ENCODE data around the gene GTF2IRD1.
"Not testable (repeated sequence)": the region's sequence is repeated elsewhere in the genome, so short reads cannot be mapped to it uniquely, and the experiment has no call there.

Gene GTF2IRD1

DNA sequence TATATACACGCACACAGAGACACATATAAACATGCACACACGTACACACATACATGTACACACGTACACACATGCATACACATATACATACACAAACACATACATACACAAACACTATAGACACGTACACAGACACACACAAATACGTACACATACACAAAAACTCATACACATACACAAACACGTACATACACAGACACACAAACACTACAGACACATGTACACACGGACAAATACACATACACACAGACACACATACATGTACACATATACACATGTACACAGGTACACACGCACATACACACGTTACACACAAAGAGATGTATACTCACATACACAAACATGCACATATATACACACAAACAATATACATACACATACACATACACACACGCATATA, 35.2 kb upstream of the GTF2IRD1 start:
- no peak overlapping the region for H3K4me3 Mint-ChIP-seq
- no peaks in the 10 kb centered on the region for H3K9me3 Mint-ChIP-seq
- DNase-seq: no peak
- H3K36me3 Mint-ChIP-seq (ENCODE audit: low read depth): no peaks in the 10 kb centered on the region
- H3K4me1 Mint-ChIP-seq (ENCODE audit: low read depth): no peaks in the 10 kb centered on the region
- no peaks in the 10 kb centered on the region for H3K27me3 Mint-ChIP-seq
- H3K27ac Mint-ChIP-seq: no peak overlapping the region

DNA sequence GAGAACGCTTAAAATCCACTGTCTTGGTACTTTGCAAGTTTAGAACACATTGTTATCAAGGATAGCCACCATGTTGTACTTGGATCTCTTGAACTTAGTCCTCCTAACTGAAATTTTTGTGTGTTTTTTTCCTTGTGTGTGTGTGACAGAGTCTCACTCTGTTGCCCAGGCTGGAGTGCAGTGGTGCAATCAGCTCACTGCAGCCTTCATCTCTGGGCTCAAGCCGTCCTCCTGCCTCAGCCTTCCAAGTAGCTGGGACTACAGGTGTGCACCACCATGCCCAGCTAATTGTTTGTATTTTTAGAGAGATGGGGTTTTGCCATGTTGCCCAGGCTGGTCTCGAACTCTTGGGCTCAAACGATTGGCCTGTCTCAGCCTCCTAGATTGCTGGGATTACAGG, 34.5 kb upstream of the GTF2IRD1 start:
- not testable (repeated sequence) for H3K4me3 Mint-ChIP-seq; H3K4me1 Mint-ChIP-seq (ENCODE audit: low read depth); H3K9me3 Mint-ChIP-seq; H3K36me3 Mint-ChIP-seq (ENCODE audit: low read depth); H3K27ac Mint-ChIP-seq; H3K27me3 Mint-ChIP-seq; DNase-seq

DNA sequence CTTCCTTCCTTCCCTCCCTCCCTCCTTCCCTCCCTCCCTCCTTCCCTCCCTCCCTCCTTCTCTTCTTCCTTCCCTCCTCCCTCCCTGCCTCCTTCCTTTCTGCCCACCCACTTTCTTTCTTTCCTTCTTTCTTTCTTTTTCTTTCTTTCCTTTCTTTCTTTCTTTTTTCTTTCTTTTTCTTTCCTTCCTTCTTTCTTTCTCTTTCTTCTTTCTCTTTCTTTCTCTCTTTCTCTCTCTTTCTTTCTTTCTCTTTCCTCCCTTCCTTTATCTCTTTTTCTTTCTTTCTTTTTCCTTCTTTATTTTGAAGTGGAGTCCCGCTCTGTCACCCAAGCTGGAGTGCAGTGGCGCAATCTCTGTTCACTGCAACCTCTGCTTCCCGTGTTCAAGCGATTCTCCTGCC, 33.7 kb upstream of the GTF2IRD1 start:
- H3K36me3 Mint-ChIP-seq (ENCODE audit: low read depth): no peaks in the 10 kb centered on the region
- H3K27ac Mint-ChIP-seq: no peak overlapping the region
- H3K27me3 Mint-ChIP-seq: no peaks in the 10 kb centered on the region
- H3K4me3 Mint-ChIP-seq: no peak overlapping the region
- no peaks in the 10 kb centered on the region for H3K4me1 Mint-ChIP-seq (ENCODE audit: low read depth)
- no peak for DNase-seq
- no peaks in the 10 kb centered on the region for H3K9me3 Mint-ChIP-seq

DNA sequence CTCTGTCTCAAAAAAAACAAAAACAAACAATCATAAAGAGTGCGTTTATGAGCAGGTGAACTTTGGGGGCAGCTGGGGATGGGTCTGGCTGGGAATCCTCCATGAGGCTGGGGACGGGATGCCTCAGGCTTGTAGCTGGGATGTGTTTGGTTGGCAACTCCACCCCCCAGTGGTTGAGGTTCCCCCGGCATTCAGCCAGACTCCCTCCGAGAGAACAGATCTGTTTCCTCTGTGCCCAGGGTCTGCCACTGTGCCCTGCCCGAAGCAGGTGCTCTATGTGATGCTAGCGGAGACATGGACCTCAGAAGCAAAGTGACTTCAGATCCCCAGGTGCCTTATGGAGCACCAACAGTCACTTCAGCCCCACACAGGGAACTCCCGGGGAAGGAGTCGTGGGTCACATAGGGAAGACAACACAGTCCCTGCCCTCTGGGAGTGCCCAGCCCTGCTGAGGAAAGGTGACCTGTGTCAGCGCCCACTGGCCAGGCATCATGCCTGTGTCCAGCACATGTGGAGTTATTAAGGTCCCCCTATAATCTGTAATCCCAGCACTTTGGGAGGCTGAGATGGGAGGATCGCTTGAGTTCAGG, 29.3 kb upstream of the GTF2IRD1 start:
- Mint-ChIP-seq H3K9me3 (no peaks in the 10 kb centered on the region), H3K27me3 (no peaks in the 10 kb centered on the region), H3K27ac (no peak overlapping the region), H3K4me1 (ENCODE audit: low read depth) (no peaks in the 10 kb centered on the region), H3K4me3 (no peak overlapping the region), H3K36me3 (ENCODE audit: low read depth) (no peaks in the 10 kb centered on the region)
- no peak for DNase-seq

DNA sequence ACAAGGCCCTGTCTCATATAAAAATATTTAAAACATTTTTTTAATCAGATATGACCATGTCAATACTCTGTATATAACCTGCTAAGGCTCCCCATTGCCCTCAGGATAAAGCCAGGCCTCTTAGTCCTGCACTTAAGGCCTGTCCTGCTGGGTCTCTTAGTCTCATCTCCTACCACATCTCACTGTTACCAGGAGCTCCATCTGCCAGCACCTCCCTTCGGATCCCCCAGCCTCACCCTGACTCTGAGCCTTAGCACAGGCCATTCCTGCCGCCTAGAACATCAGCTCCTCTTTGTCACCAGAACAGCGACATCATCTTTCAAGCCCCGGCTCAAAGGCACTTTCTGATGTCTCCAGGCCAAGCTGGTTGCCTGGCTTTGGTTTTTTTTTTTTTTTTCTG, 25.7 kb upstream of the GTF2IRD1 start:
- H3K9me3 Mint-ChIP-seq: no peaks in the 10 kb centered on the region
- H3K4me1 Mint-ChIP-seq (ENCODE audit: low read depth): no peaks in the 10 kb centered on the region
- no peak overlapping the region for H3K4me3 Mint-ChIP-seq
- H3K27me3 Mint-ChIP-seq: no peaks in the 10 kb centered on the region
- no peak for DNase-seq
- no peak overlapping the region for H3K27ac Mint-ChIP-seq
- no peaks in the 10 kb centered on the region for H3K36me3 Mint-ChIP-seq (ENCODE audit: low read depth)

DNA sequence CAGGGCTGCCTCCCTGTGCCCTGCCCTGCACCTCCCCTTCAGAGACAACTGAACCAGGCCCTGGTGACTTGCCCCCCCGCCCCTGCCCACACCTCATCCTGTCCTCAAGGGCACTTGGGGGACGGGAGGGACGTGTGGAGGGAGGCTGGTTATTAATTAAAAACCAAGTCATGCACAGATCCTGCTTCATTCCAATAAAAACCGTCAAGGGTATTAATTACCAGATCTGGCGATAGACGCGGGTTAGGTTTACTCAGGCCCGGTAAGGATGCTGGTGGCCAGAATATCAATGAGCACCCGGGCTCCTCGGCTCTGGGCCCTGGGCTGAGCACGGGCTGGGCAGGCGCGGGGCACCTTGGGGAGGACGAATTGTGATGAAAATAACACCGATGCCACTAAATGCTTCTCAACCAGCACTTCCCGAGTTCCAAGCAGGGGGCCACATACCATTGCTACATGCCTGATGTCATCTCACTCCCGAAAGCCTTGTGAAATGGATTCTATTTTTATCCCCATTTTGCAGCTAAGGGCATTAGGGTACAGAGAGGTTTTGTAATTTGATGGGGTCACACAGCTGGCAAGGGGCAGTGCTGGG, 24.5 kb upstream of the GTF2IRD1 start:
- H3K4me3 Mint-ChIP-seq: no peak overlapping the region
- no peaks in the 10 kb centered on the region for H3K9me3 Mint-ChIP-seq
- no peak overlapping the region for H3K27ac Mint-ChIP-seq
- DNase-seq: no peak
- no peaks in the 10 kb centered on the region for H3K4me1 Mint-ChIP-seq (ENCODE audit: low read depth)
- H3K27me3 Mint-ChIP-seq: no peaks in the 10 kb centered on the region
- no peaks in the 10 kb centered on the region for H3K36me3 Mint-ChIP-seq (ENCODE audit: low read depth)

DNA sequence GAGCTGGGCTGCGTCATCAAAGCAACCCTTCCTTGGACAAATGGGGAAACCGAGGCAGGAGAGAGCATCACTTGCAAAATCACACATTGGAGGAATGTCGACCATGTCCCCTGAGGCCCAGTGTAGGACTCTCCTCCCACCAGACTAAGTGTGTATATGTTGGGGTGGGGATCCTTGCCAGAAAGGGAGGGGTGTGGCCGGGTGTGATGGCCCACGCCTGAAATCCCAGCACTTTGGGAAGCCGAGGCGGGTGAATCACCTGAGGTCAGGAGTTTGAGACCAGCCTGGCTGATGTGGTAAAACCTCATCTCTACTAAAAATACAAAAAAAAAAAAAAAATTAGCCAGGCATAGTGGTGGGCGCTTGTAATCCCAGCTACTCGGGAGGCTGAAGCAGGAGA, 23.3 kb upstream of the GTF2IRD1 start:
- DNase-seq; H3K27me3 Mint-ChIP-seq; H3K4me1 Mint-ChIP-seq (ENCODE audit: low read depth); H3K4me3 Mint-ChIP-seq; H3K9me3 Mint-ChIP-seq; H3K36me3 Mint-ChIP-seq (ENCODE audit: low read depth); H3K27ac Mint-ChIP-seq: not testable (repeated sequence)

DNA sequence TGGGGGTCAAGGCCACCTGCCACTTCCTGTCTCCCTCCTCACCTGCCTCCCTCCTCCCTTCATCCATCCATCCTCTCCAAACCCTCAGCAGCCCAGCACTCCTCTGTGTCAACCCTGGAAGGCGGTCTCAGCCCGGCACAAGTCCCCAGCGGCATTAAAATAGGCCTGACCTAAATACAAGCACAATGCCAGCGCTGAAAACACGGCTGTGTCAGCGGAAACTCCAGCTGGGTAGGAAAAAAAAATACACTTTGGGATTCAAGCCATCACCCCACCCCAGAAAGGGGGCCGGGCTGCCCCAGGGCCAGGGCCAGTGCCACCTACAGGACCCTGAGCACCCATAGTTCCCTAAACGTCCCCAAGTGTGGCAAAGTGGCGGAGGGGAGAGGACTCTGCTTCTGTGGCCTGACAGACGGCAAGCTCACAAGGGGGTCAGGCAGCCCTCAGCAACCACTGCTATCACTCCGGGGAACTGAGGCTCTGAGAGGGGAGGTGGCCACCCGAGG, 22.7 kb upstream of the GTF2IRD1 start:
- Mint-ChIP-seq H3K27ac (no peak overlapping the region), H3K27me3 (no peaks in the 10 kb centered on the region), H3K4me1 (ENCODE audit: low read depth) (no peaks in the 10 kb centered on the region), H3K36me3 (ENCODE audit: low read depth) (no peaks in the 10 kb centered on the region), H3K9me3 (no peaks in the 10 kb centered on the region), H3K4me3 (no peak overlapping the region)
- no peak for DNase-seq

DNA sequence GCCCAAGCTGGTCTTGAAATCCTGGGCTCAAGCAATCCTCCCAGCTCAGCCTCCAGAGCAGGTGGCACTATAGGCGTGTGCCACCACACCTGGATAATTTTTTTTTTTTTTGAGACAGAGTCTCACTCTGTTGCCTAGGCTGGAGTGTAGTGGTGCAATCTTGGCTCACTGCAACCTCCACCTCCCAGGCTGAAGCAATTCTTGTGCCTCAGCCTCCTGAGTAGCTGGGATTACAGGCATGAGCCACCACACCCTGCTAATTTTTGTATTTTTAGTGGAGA, 16.5 kb upstream of the GTF2IRD1 start:
- H3K9me3 Mint-ChIP-seq; H3K36me3 Mint-ChIP-seq (ENCODE audit: low read depth); H3K4me3 Mint-ChIP-seq; H3K4me1 Mint-ChIP-seq (ENCODE audit: low read depth); H3K27ac Mint-ChIP-seq; DNase-seq; H3K27me3 Mint-ChIP-seq: not testable (repeated sequence)

DNA sequence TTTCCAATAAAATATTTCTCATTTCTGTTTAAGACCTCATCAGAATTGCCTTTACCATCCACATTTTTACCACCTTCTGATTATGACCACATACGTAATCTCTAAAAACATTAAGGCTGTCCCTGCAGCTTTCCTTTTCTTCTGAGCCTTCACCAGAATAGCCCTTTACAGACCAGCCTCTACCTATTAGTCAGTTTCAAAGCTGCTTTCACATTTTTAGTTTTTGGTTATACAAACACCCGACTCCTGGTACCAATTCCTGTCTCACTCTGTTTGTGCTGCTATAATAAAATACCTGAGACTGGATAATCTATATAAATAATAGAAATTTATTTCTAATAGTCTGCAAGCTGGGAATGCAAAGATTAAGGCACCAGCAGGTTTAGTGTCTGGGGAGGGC, 15.4 kb upstream of the GTF2IRD1 start:
- no peak for DNase-seq
- Mint-ChIP-seq H3K4me3 (no peak overlapping the region), H3K27ac (no peak overlapping the region), H3K27me3 (no peaks in the 10 kb centered on the region), H3K36me3 (ENCODE audit: low read depth) (no peaks in the 10 kb centered on the region), H3K4me1 (ENCODE audit: low read depth) (no peaks in the 10 kb centered on the region), H3K9me3 (peaks cover 6% of the 10 kb centered on the region)

DNA sequence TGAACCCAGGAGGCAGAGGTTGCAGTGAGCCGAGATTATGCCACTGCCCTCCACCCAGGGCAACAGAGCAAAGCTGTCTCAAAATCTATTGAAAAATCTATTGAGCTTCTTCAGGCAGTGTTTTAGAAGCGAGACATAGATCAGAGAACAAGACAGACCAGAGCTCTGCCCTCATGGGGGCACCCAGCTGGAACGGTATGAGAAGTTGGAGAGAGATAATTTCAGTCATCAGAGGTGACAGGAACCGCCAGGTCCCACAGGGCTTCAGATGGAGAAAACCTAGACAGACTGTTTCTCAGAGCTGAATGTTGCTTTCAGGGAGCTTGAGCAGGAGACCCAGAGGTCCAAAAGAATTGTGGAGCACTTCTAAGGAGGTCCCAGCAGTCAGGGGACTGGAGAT, 14.2 kb upstream of the GTF2IRD1 start:
- Mint-ChIP-seq H3K4me3 (no peak overlapping the region), H3K9me3 (peaks cover 6% of the 10 kb centered on the region), H3K4me1 (ENCODE audit: low read depth) (no peaks in the 10 kb centered on the region), H3K27me3 (no peaks in the 10 kb centered on the region), H3K36me3 (ENCODE audit: low read depth) (no peaks in the 10 kb centered on the region), H3K27ac (no peak overlapping the region)
- no peak for DNase-seq

DNA sequence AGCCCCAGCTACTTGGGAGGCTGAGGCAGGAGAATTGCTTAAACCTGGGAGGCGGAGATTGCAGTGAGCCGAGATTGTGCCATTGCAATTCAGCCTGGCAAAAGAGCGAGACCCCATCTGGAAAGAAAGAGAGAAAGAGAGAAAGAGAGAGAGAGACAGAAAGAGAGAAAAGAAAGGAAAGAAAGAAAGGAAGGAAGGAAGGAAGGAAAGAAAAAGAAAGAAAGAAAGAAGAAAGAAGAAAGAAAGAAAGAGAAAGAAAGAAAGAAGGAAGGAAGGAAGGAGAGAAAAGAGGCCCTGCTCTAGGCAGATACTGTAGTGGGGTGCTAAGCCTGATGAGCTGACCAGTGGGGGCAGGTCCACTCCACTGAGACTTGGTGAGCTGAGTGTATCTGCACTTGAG, 13.6 kb upstream of the GTF2IRD1 start:
- not testable (repeated sequence) for H3K27me3 Mint-ChIP-seq; DNase-seq; H3K27ac Mint-ChIP-seq; H3K4me1 Mint-ChIP-seq (ENCODE audit: low read depth); H3K9me3 Mint-ChIP-seq; H3K4me3 Mint-ChIP-seq; H3K36me3 Mint-ChIP-seq (ENCODE audit: low read depth)

DNA sequence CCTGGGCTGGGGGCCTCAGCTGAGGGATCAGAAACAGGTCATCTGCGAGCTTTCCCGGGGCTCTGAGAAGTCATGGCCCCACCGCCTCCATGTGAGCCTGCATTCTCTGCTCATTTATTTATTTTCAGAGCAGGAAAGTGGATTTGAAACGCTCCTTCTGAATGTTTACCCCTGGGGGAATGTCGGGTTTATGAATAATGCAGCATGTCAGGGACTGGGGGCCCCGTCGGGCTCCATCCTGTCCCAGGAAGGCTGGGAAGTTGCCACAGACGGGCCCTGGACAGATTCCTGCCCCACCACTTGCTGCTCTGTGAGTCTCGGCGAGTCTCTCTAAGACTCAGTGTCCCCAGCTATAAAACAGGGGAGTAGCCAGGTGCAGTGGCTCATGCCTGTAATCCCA, 11.9 kb upstream of the GTF2IRD1 start:
- Mint-ChIP-seq H3K9me3 (peaks cover 6% of the 10 kb centered on the region), H3K27me3 (no peaks in the 10 kb centered on the region), H3K36me3 (ENCODE audit: low read depth) (no peaks in the 10 kb centered on the region), H3K4me1 (ENCODE audit: low read depth) (no peaks in the 10 kb centered on the region), H3K4me3 (no peak overlapping the region), H3K27ac (no peak overlapping the region)
- DNase-seq: no peak

DNA sequence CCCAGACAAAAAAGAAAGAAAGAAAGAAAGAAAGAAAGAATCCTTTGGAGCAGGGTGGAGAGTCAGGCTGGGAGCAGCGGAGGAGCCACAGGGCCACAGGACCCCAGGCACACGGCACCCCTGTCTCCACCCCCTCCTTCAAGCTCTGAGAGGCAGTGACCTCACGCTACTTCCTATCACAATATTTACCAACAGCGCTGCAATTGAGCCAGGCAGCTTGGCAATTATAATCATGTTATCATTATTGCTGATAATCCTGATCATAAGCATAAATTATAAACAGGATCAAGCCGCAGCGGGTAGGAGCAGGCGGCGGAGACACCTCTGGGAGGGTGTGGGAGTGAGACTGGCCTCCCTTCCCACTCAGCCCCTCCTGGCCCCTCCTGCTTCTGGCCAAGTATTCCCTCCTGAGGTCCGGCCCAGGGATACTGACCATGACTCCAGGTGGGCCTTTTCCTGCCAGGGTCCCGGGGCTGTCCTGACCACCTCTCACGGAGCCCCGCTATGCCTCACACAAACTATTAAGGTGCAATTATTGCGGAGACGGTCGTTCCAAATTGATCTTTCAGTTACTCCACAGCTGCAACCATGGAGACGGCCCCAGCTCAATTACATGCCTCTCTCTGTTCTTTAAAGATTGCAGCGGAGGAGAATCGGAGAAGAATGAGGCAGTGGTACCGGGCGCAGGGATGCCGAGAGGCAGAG, 10.0 kb upstream of the GTF2IRD1 start:
- no peak overlapping the region for H3K4me3 Mint-ChIP-seq
- no peaks in the 10 kb centered on the region for H3K27me3 Mint-ChIP-seq
- H3K36me3 Mint-ChIP-seq (ENCODE audit: low read depth): no peaks in the 10 kb centered on the region
- H3K4me1 Mint-ChIP-seq (ENCODE audit: low read depth): no peaks in the 10 kb centered on the region
- DNase-seq: no peak
- H3K9me3 Mint-ChIP-seq: no peaks in the 10 kb centered on the region
- no peak overlapping the region for H3K27ac Mint-ChIP-seq

DNA sequence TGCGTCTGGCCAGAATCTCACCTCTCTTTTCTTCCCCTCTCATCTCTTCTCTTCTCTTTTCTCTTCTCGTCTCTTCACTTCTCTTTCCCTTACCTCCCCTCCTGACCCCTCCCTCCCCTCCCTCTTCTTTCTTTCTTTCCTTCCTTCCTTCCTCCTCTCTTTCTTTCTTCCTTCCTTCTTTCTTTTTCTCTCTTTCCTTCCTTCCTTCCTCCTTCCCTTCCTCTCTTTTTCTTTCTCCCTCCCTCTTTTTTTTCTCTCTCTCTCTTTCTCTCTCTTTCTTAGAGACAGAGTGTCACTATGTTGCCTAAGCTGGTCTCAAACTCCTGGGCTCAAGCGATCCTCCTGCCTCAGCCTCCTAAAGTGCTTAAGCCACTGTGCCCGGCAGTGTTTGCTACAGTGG, 4.6 kb upstream of the GTF2IRD1 start:
- no peaks in the 10 kb centered on the region for H3K9me3 Mint-ChIP-seq
- no peaks in the 10 kb centered on the region for H3K27me3 Mint-ChIP-seq
- H3K36me3 Mint-ChIP-seq (ENCODE audit: low read depth): no peaks in the 10 kb centered on the region
- no peak overlapping the region for H3K4me3 Mint-ChIP-seq
- DNase-seq: no peak
- H3K4me1 Mint-ChIP-seq (ENCODE audit: low read depth): peaks cover 18% of the 10 kb centered on the region
- no peak overlapping the region for H3K27ac Mint-ChIP-seq
